ENCODE data around the gene PLCB3. TPM values are rescaled to one million over a fixed set of nuclear protein-coding genes. Genes with fewer than 3 reads are reported as not detected.

The PLCB3 gene
- total and polyA plus RNA-seq, 2 of the 13 experiments (the other 11 are each of a cell fraction or from before 2014, with no cell fraction given): 7.5 to 13.8 TPM

GRCh38 chr11:64316672-64317324 lies 65.5 kb downstream of the PLCB3 start (continued):
- TF ChIP-seq AGO2 (optimal IDR thresholded peaks at IDR 0.05; ENCODE audit: low read depth, low read length) (peak; percentile 96), NCOA1 (CRISPR knock-in tag; IDR thresholded peaks at IDR 0.05) (0 out of 2 replicates have a peak, but pooled peaks have one; percentile 15), PHF20 (CRISPR knock-in tag; IDR thresholded peaks at IDR 0.05) (no peak), TMF1 (CRISPR knock-in tag; IDR thresholded peaks at IDR 0.05; ENCODE audit: low read depth) (0 out of 2 replicates have a peak, but pooled peaks have one; percentile 5), ZNF441 (CRISPR knock-in tag; IDR thresholded peaks at IDR 0.05; ENCODE audit: borderline replicate concordance) (0 out of 2 replicates have a peak, but pooled peaks have one; percentile 12), FOSL2 (CRISPR knock-in tag; IDR thresholded peaks at IDR 0.05) (0 out of 2 replicates have a peak, but pooled peaks have one; percentile 2), ZXDC (CRISPR knock-in tag; IDR thresholded peaks at IDR 0.05) (no peak), FOXC1 (CRISPR knock-in tag; IDR thresholded peaks at IDR 0.05; ENCODE audit: borderline replicate concordance) (no peak), ZNF142 (CRISPR knock-in tag; IDR thresholded peaks at IDR 0.05) (0 out of 2 replicates have a peak, but pooled peaks have one; percentile 11), PRMT3 (CRISPR knock-in tag; IDR thresholded peaks at IDR 0.05; ENCODE audit: borderline replicate concordance, low read depth) (0 out of 2 replicates have a peak, but pooled peaks have one; percentile 64), SMYD3 (CRISPR knock-in tag; IDR thresholded peaks at IDR 0.05) (no peak), CSRNP1 (CRISPR knock-in tag; IDR thresholded peaks at IDR 0.05) (0 out of 2 replicates have a peak, but pooled peaks have one; percentile 2), CCAR2 (optimal IDR thresholded peaks at IDR 0.05; ENCODE audit: low read depth, low read length) (no peak), HOXA5 (CRISPR knock-in tag; IDR thresholded peaks at IDR 0.05) (0 out of 2 replicates have a peak, but pooled peaks have one; percentile 11), ZNF3 (CRISPR knock-in tag; IDR thresholded peaks at IDR 0.05) (0 out of 2 replicates have a peak, but pooled peaks have one; percentile 18), ATF7-NPFF (CRISPR knock-in tag; IDR thresholded peaks at IDR 0.05; ENCODE audit: low read depth) (peak; percentile 50; the same call in 1 of the 2 replicates), ZC3H13 (CRISPR knock-in tag; IDR thresholded peaks at IDR 0.05) (0 out of 2 replicates have a peak, but pooled peaks have one; percentile 23)
